Measurements from ENCODE around the gene SCUBE1.

SCUBE1 gene

DNA sequence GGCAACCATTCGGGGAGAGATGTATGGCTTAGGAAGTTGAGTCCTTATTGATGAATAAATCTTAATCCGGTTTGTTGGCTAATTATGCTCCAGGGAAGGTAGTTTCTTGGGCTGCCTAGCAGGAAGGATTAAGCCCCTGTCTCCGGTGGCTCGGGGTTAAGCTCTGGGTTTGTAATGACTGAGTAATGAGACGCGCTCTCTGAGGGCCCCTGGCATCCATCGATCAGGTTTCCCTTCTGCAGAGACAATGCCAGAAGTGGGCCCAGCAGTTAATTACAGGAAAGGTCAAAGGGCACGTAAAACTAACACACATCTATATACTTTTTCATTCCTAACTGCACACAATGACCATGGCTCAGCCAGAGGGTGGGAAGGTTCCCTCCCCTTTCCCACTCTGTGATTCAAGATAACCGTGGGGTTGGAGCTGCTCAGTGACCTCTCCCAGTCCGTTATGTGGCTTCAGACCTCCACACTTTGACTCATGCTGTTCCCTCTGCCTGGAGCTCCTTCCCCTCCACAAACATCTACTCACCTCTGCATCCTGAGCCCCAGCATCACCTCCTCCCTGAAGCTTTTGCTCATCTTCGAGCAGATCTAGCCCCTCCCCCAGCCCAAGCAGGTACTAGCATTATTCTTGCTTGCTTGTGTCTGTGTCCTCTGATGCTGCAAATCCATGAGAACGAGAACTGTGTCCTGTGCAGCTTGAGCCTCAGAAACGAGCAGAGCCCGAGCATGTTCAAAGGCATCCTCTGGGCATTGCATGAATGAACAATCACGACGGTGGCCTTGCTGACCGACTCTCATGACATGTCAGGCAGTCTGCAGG is 16.6 kb downstream of the SCUBE1 start:
- no peak for DNase-seq (ENCODE audit: low read depth in 3 of 3)

DNA sequence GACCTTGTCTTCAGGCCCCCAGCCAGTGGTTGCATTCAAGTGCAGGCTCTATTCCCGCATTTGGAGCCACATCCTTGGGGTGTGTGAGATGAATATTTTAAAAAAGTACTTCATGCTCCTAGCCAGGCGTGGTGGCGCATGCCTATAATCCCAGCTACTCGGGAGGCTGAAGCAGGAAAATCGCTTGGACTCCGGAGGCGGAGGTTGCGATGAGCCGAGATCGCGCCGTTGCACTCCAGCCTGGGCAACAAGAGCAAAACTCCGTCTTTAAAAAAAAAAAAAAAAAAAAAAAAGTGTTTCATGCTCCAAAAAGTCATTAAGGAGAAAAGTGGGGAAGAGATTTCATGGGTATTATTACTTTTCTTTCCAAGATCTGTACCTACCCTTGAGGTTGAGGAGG is 18.0 kb downstream of the SCUBE1 start:
- no peak for DNase-seq (ENCODE audit: low read depth in 3 of 3)

DNA sequence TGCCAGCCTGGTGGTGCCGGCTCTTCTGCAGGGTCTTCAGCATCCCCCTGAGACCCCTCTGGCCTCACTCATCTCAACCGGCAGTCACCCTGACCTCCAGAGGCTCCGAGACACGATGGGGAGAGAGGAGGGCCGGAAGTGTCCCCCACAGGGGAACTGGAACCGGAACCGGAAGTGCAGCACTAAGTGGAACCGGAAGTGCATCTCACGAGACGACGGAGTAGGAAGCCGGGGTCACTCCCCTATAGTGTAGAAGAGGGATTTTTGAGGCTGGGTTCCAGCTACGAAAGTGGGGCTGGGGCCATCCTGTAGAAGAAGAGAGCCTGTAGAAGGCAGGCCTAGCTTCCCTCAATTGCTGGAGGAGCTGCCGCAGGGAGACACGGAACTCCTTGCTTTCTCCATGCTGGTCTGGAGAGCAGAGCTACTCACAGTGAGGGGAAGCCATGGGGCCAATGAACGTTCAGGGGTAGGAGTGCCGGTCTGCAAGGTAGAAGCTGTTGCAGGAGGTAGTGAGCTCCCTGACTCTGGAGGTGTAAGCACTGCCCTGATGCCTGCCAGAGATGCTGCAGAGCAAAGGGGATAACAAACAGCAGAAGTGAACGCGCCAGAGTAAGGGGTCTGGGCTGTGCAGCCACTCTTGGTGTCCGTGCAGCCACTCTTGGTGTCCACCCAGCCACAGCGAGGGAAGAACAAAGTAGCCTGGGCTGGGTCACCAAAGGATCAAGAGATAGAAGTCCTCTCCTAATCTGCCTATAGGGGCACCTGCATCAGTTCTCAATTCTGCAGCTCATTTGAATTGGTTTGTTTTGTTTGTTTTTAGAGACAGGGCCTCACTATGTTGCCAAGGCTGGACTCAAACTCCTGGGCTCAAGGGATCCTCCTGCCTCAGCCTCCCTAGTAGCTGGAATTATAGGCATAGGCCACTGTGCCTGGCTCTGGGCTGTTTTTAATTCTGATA is 21.9 kb downstream of the SCUBE1 start:
- no peak for DNase-seq (ENCODE audit: low read depth in 3 of 3)

DNA sequence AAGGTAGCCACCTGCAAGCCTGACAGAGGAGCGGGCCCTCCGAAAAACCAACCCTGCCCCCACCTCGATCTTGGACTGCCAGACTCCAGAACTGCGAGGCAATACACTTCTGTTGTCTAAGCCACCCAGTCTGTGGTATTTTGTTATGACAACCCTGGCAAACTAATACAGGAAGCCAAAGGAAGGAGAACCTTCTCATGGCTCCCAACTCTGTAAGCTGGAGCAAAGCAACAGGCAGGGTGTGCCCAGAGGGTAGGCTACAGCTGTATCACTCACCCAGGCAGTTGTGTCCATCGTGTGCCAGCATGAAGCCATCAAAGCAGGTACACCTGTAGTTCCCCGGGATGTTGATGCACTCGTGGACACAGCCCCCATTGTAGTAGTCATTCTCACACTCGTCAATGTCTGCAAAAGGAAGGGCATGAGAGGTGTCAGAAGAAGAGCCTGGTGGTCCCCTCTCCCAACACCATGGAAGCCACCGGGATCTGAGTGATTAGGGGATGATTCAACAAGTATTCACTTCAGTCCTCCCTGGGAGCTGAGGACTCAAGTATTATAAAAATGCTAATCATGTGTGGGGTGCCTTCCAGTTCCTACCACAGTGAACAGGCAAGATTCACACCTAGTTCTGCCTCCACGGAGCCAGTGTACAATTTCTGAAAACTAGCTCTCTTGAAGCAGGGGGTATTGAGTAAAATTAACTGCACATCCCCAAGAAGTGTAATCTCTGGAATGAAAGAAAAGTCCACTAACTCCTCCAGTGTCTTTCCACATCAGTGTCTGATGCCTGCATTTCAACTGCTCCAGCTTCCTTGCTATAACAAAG is 23.3 kb downstream of the SCUBE1 start:
- DNase-seq (ENCODE audit: low read depth in 3 of 3): no peak

DNA sequence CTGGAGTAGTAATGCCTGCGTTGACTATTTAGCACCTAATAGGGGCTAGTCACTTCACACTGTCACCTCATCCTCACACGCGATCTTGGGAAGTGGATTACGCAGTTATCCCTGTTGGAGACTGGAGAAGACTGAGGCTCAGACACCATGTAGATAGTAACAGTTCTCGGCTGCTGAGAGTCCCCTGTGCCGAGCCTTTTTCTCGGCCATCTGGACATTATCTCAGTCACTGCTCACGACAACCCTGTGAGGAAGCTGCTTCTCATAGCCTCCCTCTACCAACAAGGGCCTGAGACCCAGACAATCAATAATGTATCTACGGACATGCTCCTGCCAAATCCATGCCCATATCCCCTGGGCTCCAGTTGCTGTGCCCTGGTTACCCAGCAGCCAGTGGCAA is 25.9 kb downstream of the SCUBE1 start:
- DNase-seq (ENCODE audit: low read depth in 3 of 3): no peak

DNA sequence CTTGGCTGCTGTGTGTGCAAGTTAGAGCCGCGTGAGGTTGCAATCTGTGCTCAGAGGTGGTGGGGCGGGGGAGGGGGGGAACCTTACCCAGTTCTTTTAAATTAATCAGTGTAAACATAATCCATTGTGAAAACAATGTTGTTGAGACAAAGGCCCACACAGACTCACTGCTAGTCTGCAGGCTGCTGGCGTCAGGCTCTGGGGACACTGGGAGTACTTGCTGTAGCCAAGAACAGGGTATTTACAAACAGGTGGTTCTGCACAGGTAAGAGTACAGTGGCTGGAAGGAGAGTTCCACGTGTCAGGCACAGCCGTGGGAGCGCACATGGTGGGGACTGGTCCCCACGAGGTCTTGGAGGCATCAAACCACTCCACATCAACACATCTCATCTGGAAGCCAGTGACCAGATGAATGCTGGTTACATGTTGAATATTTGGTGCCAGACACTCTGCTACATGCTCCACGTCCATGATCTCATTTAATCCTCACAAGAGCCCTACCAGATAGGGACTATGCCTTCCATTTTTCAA is 27.4 kb downstream of the SCUBE1 start:
- DNase-seq (ENCODE audit: low read depth in 3 of 3): no peak

DNA sequence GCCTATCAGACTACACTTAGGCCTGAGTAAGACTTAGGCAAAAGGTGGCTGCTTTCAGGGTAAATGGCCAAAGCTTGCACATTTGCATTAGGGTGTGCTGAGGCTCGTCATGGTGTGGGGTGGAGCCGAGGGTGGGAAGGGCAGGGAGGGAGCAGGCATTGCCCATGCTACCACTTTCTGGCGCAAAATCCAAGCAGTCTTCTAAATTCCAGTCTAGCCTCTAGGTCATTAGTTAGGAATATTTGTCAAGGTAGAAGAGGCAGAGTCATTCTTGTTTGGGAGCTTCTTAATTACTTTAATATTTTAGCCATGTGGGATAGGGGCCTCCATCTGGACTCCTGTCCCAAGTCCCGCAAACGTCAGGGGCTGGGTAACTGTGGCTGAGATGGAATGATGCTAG is 28.6 kb downstream of the SCUBE1 start:
- no peak for DNase-seq (ENCODE audit: low read depth in 3 of 3)

DNA sequence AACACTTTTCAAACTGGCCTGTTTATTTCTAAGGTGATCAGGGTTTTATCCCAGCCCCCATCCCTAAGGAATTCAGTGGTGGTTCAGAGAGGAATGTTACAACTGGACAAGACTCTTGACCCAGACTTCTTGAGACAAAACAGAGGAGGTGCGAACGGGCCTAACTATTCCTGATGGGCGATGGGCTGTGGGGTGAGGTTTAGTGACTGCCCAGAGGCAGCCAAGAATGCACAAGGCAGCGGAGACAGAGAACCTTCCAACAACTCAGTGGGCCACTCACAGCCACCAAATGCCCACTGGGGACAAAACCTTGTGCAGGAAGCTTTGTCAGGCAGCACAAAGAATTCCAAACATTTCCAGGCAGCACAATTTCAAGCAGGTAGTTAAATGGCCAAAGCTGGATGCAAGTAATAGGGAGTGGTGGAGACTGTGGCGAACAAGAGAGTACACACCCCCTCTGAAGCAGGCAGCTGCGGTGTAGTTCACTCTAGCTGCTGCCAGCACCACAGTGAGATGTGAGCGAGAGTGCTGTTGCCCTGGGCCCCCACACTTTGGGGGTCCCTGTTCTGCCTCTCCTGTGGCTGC is 29.2 kb downstream of the SCUBE1 start:
- no peak for DNase-seq (ENCODE audit: low read depth in 3 of 3)

DNA sequence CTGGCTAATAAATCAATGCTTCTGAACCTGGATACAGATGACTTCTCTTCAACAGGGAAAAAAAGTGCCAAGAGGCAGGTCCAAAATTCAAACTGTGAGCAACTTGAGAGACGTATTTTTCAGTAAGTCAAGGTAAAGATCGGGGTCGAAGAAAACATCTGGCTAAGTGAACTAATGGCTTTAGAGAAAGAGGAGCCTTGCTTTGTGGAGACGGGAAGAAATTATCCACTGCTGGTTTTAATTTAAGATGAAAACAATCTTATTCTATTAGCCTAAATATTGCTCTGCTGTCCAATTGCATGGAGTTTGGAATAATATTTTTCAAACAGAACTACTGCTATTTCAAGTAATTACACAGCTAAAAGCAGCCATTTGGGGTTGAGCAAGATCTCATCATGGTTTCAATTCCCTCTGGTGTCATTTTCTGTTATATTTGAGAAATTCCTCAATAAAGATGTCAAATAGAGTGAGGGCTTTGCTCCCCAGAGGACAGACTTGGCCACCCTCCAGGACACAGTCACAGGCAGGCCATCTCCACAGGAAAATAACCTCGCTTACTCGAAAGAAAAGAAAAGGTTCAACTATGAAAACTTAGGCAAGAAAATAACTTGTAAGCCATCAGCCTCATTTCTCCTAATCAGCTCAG is 29.8 kb downstream of the SCUBE1 start:
- DNase-seq (ENCODE audit: low read depth in 3 of 3): no peak

DNA sequence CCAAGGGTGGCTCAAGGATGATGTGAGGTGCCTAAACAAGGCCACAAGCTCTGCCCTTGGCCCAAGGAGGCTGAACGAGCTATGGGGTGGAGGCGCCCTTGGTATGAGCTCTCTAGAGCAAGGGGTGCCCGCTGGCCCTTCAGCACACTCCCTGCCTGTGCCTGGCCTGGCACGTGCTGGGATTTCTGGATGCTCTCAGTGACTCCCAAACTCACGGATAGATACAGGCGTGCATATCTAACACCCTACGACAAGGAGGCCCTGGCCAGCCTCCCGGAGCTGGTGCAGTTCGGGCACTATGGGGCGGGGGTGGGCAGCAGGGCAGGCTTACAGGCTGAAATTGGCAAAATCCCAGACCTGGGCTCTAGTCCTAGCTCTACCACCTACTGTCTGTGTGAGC is 30.6 kb downstream of the SCUBE1 start:
- no peak for DNase-seq (ENCODE audit: low read depth in 3 of 3)

DNA sequence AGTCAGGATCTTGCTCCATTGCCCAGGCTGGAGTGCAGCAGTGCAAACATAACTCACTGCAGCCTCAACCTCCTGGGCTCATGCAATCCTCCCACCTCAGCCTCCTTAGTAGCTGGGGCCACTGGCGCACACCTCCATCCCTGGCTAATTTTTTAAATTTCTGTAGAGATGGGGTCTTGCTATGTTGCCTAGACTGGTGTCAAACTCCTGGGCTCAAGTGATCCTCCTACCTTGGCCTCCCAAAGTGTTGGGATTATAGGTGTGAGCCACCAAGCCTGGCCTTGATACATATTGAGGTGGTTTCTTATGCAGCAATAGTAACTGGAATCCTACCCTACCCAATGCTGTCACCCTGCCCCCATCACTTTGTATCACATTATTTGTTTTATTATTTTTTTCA is 32.4 kb downstream of the SCUBE1 start:
- no peak for DNase-seq (ENCODE audit: low read depth in 3 of 3)

DNA sequence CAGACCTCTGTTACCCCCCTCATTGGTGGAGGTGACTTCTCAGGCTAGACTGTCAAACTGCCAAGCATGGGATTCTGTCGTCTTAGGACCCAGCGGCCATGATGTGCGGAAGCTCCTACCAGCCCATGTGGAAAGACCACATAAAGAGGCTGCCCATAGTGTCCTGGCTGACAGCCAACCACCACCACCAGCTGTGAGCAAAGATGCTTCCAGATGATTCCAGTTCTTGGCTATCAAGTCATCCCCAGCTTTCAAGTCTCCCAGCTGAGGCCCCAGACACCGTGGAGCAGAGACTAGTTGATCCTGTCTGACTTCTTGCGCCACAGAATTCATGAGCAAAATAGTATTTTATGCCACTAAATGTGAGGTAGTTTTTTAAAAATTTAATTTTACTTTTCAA is 32.9 kb downstream of the SCUBE1 start:
- no peak for DNase-seq (ENCODE audit: low read depth in 3 of 3)

DNA sequence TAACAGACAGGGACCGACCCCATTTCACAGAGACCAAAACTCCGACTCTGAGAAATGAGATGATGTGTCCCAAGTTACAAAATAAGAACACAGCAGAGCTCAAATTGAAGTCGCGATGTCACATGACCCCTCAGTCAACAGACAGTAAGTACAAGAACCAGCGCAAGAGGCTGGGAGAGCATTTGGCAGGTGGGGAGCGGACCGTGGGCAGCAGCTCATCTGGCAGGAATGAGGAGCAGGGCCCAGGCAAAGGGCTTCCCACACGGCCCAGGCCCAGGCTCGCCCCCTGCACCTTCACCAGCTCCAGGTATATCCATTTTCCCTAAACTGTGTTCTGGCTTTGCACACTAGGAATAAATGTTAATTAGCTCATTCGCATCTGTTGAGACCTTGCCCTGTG is 34.3 kb downstream of the SCUBE1 start:
- DNase-seq (ENCODE audit: low read depth in 3 of 3): no peak

DNA sequence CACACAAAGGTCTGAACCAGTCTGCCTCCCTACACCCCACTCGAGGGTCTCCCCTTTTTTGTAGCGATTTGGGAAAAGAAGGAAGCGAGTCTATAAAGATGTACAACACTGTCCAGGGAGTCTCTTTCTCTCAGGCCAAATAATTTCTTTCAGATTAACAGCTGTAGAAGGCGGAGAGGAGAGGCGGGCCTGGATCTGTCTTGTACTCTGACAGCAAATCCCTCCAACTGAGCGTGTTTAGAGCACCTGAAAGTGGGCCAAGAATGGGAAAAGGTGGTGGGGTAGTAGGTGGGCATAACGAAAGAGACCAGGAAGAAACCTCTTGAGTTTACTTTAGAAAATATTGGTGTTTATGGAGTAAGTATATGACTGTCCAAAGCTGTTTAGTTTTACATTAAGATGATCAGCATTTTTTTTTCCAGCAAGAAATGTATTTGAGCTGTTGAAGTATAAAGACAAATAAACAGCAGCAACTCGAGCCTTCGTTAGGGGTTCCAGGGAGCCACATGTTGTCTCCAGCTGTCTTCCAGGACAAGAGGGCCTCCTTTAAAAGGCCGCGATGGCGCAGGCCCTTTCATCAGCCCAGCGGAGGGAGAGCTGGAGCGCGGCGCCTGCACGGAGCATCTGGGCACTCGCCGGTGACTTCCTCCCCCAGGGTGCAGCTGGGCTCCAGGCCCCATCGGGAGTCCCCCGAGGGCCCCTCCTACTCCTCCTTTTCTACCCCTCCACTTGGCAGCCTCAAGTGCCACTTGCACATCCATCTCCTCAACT is 34.9 kb downstream of the SCUBE1 start:
- DNase-seq (ENCODE audit: low read depth in 3 of 3): no peak

DNA sequence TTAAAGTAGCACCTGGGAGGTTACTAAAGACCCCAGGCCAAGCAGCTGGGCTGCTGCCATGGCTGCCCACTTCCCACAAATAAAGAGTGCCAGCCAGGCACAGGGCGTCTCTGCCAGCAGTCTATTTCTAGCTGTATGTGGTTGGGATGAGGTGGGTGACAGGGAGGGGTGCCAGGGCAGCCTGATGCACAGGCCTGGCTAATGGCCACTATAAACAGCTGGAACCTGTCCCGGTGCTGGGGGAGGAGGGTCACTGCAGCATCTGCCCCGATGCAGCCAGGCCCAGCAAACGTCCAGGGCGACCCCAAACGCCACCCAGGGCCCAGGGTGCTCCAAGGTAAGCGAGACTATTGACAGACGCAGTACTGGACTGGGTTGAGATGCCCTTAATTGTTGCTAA is 37.4 kb downstream of the SCUBE1 start:
- no peak for DNase-seq (ENCODE audit: low read depth in 3 of 3)

DNA sequence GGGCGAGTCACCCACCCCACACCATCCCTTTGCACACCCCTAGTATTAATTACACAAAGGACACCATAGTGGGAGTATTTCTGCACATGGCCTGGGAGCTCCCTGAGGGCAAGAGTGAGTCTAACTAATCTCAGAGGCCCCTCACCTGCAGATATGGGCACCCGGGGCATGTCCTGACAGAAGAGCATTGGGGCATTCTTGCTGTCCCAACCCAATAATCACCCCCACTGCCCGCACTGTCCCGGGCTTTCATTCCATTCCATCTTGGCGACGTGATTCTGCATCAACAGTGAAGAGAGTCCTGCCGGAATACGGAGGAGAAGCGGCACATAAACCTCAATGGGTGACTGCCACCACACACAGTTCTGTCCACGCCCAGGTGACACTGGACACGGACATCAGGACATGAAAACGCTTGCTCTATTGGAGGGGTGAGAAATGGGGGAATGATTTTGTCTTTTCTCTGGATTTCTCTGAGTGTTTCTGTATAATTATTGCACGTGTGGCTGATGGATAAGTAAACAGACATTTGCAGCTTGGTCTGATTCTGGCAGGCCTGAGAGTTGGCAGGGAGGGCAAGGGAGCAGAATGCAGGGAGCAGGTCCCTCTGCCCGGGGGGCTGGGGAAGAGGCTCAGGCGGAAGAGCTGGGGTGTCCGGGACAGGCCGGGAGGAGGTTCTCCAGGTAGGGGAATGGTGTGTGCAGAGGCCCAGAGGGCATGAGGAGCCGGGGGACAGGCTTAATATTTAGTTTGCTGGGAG is 38.2 kb downstream of the SCUBE1 start:
- DNase-seq (ENCODE audit: low read depth in 3 of 3): no peak

DNA sequence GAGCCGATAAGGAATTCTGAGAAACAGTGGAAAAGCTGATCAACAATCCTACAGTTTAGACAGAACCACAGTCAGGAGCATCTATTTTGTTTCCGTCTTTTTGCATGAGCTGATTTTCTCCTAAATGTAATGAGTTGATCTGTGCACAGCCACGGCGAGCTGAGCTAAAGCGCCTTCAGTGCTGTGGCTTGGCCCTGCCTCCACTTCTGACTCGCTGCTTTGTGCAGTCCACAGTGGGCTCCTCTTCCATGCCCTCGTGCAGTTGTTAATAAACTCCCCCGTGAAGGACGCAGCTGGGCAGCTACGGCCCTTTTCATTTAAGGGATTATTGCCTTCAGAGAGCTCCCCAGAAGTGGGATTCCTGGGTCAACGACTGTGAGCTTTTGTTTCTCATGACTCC is 39.4 kb downstream of the SCUBE1 start:
- no peak for DNase-seq (ENCODE audit: low read depth in 3 of 3)

DNA sequence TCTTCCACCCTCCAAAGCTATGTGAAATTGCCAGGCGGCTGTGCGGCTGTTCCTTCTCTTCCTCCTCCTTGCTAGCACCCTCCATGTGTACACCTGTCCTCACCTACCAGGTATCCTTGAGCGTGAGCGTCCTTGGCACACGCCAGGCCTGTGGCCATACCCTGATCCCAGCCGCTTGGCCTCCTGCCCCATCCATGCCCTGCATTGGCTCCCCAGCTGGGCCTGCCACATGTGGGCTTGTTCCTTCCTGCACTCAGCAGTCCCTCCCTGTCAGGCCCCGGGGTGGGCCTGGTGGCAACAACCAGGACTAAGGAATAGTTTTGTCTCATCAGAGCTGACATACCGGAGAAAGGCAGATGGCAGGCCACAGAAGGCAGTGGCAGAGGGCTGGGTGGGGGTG is 40.0 kb downstream of the SCUBE1 start:
- no peak for DNase-seq (ENCODE audit: low read depth in 3 of 3)

DNA sequence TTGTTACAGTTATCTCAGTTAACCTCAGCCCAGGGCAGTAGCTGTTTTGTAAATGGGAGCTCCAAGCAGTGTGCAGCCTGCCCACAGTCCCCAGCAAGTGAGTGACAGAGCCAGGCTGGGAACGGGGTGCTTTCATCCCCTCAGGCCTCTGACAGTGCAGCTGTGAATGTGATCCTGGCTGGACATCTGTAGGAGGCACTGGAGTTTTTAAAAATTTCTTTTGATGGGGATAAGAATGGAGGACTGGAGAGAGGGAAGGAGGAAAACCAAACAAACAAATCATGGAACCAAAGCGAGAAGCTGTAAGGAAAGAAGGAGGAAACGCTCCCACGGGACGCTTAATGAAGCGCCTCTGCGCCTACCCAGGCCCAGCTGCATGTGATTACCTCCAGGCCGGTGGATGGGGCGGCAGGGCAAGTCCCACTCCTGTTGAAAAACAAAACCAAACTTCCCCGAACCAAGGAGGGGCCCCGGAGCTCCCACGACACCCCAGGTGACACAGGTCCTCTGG is 40.6 kb downstream of the SCUBE1 start:
- no peak for DNase-seq (ENCODE audit: low read depth in 3 of 3)

Data from stimulated activated CD4-positive, alpha-beta T cell treated with anti-CD3 and anti-CD28 coated beads, TNF-alpha, amount 100 ng/mL, for 4 hours (primary cell).